HepG2 (cell line): ENCODE measurements around the gene COL26A1. TPM values are rescaled to one million over a fixed set of nuclear protein-coding genes. Genes with fewer than 3 reads are reported as not detected.

Experiments used
- ATF7-NPFF ChIP-seq: sonication (generic); formaldehyde crosslinking; IDR thresholded peaks from 2 replicates; pipeline ENCODE4 v1.8.1; 2023; ENCODE audit warnings: mild to moderate bottlenecking, low read depth, missing genetic modification reagents, moderate library complexity
- CREB3 ChIP-seq: sonication (generic); formaldehyde crosslinking; IDR thresholded peaks from 2 replicates; pipeline ENCODE4 v1.5.0; 2020; ENCODE audit warnings: missing genetic modification reagents
- E2F1 ChIP-seq: sonication (generic); formaldehyde crosslinking; IDR thresholded peaks from 2 replicates; pipeline ENCODE4 v1.5.0; 2020; ENCODE audit warnings: missing genetic modification reagents
- ETS1 ChIP-seq: sonication (generic); formaldehyde crosslinking; IDR thresholded peaks from 2 replicates; pipeline ENCODE4 v1.4.0; 2020; ENCODE audit warnings: missing genetic modification reagents
- HMGXB4 ChIP-seq, 2 experiments: sonication (generic) in 1 of 2; formaldehyde crosslinking in 1 of 2; IDR thresholded peaks; 2 replicates each; pipeline versions ENCODE4 v1.4.0 to v1.6.1; 2018 to 2020; ENCODE audit warnings: missing genetic modification reagents in 2 of 2, borderline replicate concordance in 1 of 2, low read depth in 1 of 2, mild to moderate bottlenecking in 1 of 2, missing biosample characterization in 1 of 2
- HNRNPK ChIP-seq: fragments of 200-400 bp; formaldehyde crosslinking; IDR thresholded peaks from 2 replicates; pipeline ENCODE4 v1.6.1; 2018; ENCODE audit warnings: low read length, low read depth, moderate library complexity, mild to moderate bottlenecking; ENCODE audit not compliant: poor library complexity, severe bottlenecking
- KDM4B ChIP-seq: sonication (generic); formaldehyde crosslinking; IDR thresholded peaks from 2 replicates; pipeline ENCODE4 v1.4.0; 2020; ENCODE audit warnings: missing genetic modification reagents
- KLF16 ChIP-seq, 2 experiments: sonication (generic) in 1 of 2; formaldehyde crosslinking in 1 of 2; IDR thresholded peaks; 2 replicates each; pipeline versions ENCODE4 v1.6.1 to v1.8.0; 2016 to 2023; ENCODE audit warnings: missing genetic modification reagents in 2 of 2, missing compliant biosample characterization in 1 of 2
- MTA1 ChIP-seq: sonication (generic); formaldehyde crosslinking; IDR thresholded peaks from 2 replicates; pipeline ENCODE4 v1.4.0; 2020; ENCODE audit warnings: missing genetic modification reagents, mild to moderate bottlenecking, borderline replicate concordance
- MXD3 ChIP-seq: IDR thresholded peaks from 2 replicates; pipeline ENCODE4 v1.6.1; 2016; ENCODE audit warnings: mild to moderate bottlenecking, missing biosample characterization, missing genetic modification reagents
- PHF21A ChIP-seq: sonication (generic); formaldehyde crosslinking; IDR thresholded peaks from 2 replicates; pipeline ENCODE4 v1.5.0; 2020; ENCODE audit warnings: mild to moderate bottlenecking, missing genetic modification reagents
- PITX1 ChIP-seq: sonication (generic); formaldehyde crosslinking; IDR thresholded peaks from 2 replicates; pipeline ENCODE4 v1.5.1; 2020; ENCODE audit warnings: mild to moderate bottlenecking, missing genetic modification reagents
- TERF1 ChIP-seq: sonication (generic); formaldehyde crosslinking; IDR thresholded peaks from 2 replicates; pipeline ENCODE4 v1.8.0; 2022; ENCODE audit warnings: mild to moderate bottlenecking, missing genetic modification reagents, moderate library complexity
- TFAP4 ChIP-seq: sonication (generic); IDR thresholded peaks from 2 replicates; pipeline ENCODE4 v1.6.1; 2016; ENCODE audit warnings: low read depth, borderline replicate concordance
- TFDP2 ChIP-seq: sonication (generic); formaldehyde crosslinking; IDR thresholded peaks from 2 replicates; pipeline ENCODE4 v1.4.0; 2020; ENCODE audit warnings: missing genetic modification reagents
- THAP11 ChIP-seq: IDR thresholded peaks from 2 replicates; pipeline ENCODE4 v1.6.1; 2016; ENCODE audit warnings: missing biosample characterization, missing genetic modification reagents
- ZNF550 ChIP-seq: sonication (generic); formaldehyde crosslinking; IDR thresholded peaks from 2 replicates; pipeline ENCODE4 v1.4.0; 2020; ENCODE audit warnings: mild to moderate bottlenecking, missing genetic modification reagents, borderline replicate concordance
- ZNF629 ChIP-seq: sonication (generic); formaldehyde crosslinking; conservative IDR thresholded peaks from 2 replicates; pipeline ENCODE4 v1.5.0; 2020; ENCODE audit warnings: missing genetic modification reagents
- ZNF644 ChIP-seq: IDR thresholded peaks from 2 replicates; pipeline ENCODE4 v1.6.1; 2016; ENCODE audit warnings: low read depth
- polyA plus RNA-seq, 8 experiments: library from polyadenylated mRNA; depleted of rRNA in 3 of 8; stranded (reverse) in 7 of 8; unstranded in 1 of 8; fragments of >200 nt; fragmentation: Illumina TruSeq in 4 of 8; extraction: Trizol in 4 of 8; gene quantifications; 2 replicates each; pipeline versions ENCODE4 v1.2.1 to v1.2.3, GENCODE V29; 2011 to 2016; ENCODE audit warnings: low read depth in 4 of 8, missing spikeins in 1 of 8, mixed read lengths in 1 of 8; ENCODE audit not compliant: insufficient read depth in 1 of 8
- total RNA-seq, 5 experiments: library from RNA; depleted of rRNA; stranded (reverse); fragments of >200 nt; fragmentation: Illumina TruSeq; extraction: Trizol; gene quantifications; 2 replicates each; pipeline ENCODE4 v1.2.3, GENCODE V29; 2016; ENCODE audit warnings: low read depth in 1 of 5

COL26A1 gene
- total and polyA plus RNA-seq, 2 of the 13 experiments (the other 11 are each of a cell fraction or from before 2014, with no cell fraction given): 7.8 to 9.2 TPM

- TF ChIP-seq MTA1: peak; percentile 34; the same call in 1 of the 2 replicates
- TF ChIP-seq HMGXB4 (CRISPR knock-in tag; IDR thresholded peaks at IDR 0.05; ENCODE audit: borderline replicate concordance in 1 of 2, low read depth in 1 of 2): peak; percentile 80 to 85
- TF ChIP-seq KLF16 (CRISPR knock-in tag; IDR thresholded peaks at IDR 0.05): peak in 1 of 2 experiments; percentile 39; a peak in 1 of 4 replicates
- TF ChIP-seq CREB3 (CRISPR knock-in tag): no peak
- TF ChIP-seq PHF21A (CRISPR knock-in tag): 0 out of 2 replicates have a peak, but pooled peaks have one; percentile 20
- TF ChIP-seq MXD3 (CRISPR knock-in tag): no peak
- TF ChIP-seq ZNF550 (CRISPR knock-in tag): no peak
- TF ChIP-seq KDM4B (CRISPR knock-in tag): no peak
- 0 out of 2 replicates have a peak, but pooled peaks have one; percentile 21 for TF ChIP-seq TFAP4
- TF ChIP-seq E2F1 (CRISPR knock-in tag): no peak
- TF ChIP-seq HNRNPK: peak; percentile 81
- peak; percentile 9; the same call in 1 of the 2 replicates for TF ChIP-seq TFDP2
- TF ChIP-seq ZNF644 (CRISPR knock-in tag): no peak
- TF ChIP-seq PITX1 (CRISPR knock-in tag): peak; percentile 59; the same call in 1 of the 2 replicates
- 0 out of 2 replicates have a peak, but pooled peaks have one; percentile 15 for TF ChIP-seq THAP11
- TF ChIP-seq ATF7-NPFF (CRISPR knock-in tag): no peak
- TF ChIP-seq ZNF629 (CRISPR knock-in tag): no peak
- TF ChIP-seq TERF1 (CRISPR knock-in tag): no peak
- TF ChIP-seq ETS1 (CRISPR knock-in tag): no peak
These were observed 1.2 kb downstream of the COL26A1 start (continued) for GRCh38 chr7:101363734-101364374.
